ENCODE data around the gene MSH5. TPM values are rescaled to one million over a fixed set of nuclear protein-coding genes. Genes with fewer than 3 reads are reported as not detected.

Gene MSH5
- polyA plus RNA-seq, 2 of the 4 experiments (the other 2 are of a cell fraction), result 17.4 to 36.5 TPM

- Histone ChIP-seq H3K27ac (no peak overlapping the region), H3K9me3 (no peaks in the 10 kb centered on the region), H3K4me1 (peaks cover 23% of the 10 kb centered on the region), H3K4me2 (no peak overlapping the region), H3K4me3 (no peak overlapping the region)
- WGBS (ENCODE audit: missing lambda C conversion rate), result 78% methylated on average over 3 of the region's 3 CpGs
- ATAC-seq, result no peak
- TF ChIP-seq NR3C1 (IDR thresholded peaks at IDR 0.05), result no peak
- no peak for TF ChIP-seq SREBF2 (IDR thresholded peaks at IDR 0.05)
- TF ChIP-seq EHF (CRISPR knock-in tag; IDR thresholded peaks at IDR 0.05), result no peak
- no peak for TF ChIP-seq HMGXB4 (CRISPR knock-in tag; IDR thresholded peaks at IDR 0.05; ENCODE audit: borderline replicate concordance)
- TF ChIP-seq ELK1 (IDR thresholded peaks at IDR 0.05; ENCODE audit: low read depth, low read length), result no peak
- no peak for TF ChIP-seq FOSL2 (IDR thresholded peaks at IDR 0.05)
- no peak for TF ChIP-seq FOSL2 (CRISPR knock-in tag; IDR thresholded peaks at IDR 0.05)
- TF ChIP-seq HOXB5 (CRISPR knock-in tag; IDR thresholded peaks at IDR 0.05), result no peak
- no peak for TF ChIP-seq PHF8 (IDR thresholded peaks at IDR 0.05; ENCODE audit: borderline replicate concordance, low read depth)
- TF ChIP-seq MYC (IDR thresholded peaks at IDR 0.05; ENCODE audit: borderline replicate concordance, low read length), result no peak
- TF ChIP-seq BCL3 (IDR thresholded peaks at IDR 0.05), result no peak
- no peak for TF ChIP-seq TP53 (CRISPR knock-in tag; IDR thresholded peaks at IDR 0.05)
- TF ChIP-seq EHMT2 (IDR thresholded peaks at IDR 0.05; ENCODE audit: low read depth), result no peak
- TF ChIP-seq JUN (IDR thresholded peaks at IDR 0.05), result no peak
- no peak for TF ChIP-seq ZSCAN20 (CRISPR knock-in tag; IDR thresholded peaks at IDR 0.05)
- no peak for TF ChIP-seq HOXB13 (CRISPR knock-in tag; IDR thresholded peaks at IDR 0.05; ENCODE audit: low read depth)
- TF ChIP-seq ZC3H11A (IDR thresholded peaks at IDR 0.05), result no peak
- no peak for TF ChIP-seq TFCP2L1 (CRISPR knock-in tag; IDR thresholded peaks at IDR 0.05)
- TF ChIP-seq RAD21 (conservative IDR thresholded peaks at IDR 0.05 in 1 of 2, IDR thresholded peaks at IDR 0.05 in 1 of 2), result no peak
- no peak for TF ChIP-seq CEBPB (IDR thresholded peaks at IDR 0.05)
- no peak for FAIRE-seq
- ChIA-PET CTCF (interaction anchor here (0.8 to 1.1 kb wide), 2 partner anchors 15 to 20 kb away, joined by 3 read pairs; no protein-coding TSS in a partner anchor), POLR2A (no interaction called here)
- DNase-seq (ENCODE audit: low read depth in 1 of 2, low spot score in 1 of 2), result no peak
These were observed 7.8 kb upstream of the MSH5 start for GRCh38 chr6:31732029-31732428.

- POLR2A ChIA-PET, result interaction anchor here (0.6 kb wide), 1 partner anchor 8 kb away, joined by 4 read pairs; no protein-coding TSS in a partner anchor
- H3K4me2 ChIP-seq, result peak overlapping the region; percentile 99
- WGBS (ENCODE audit: missing lambda C conversion rate), result 82% methylated on average over 4 of the region's 4 CpGs
- DNase-seq (ENCODE audit: low read depth in 1 of 2, low spot score in 1 of 2), result no peak
- FAIRE-seq, result no peak
- no peak overlapping the region; the same call in 2 of the 3 replicates for H3K4me3 ChIP-seq
- ATAC-seq, result no peak
- H3K27ac ChIP-seq, result peak overlapping the region; percentile 94 to 99; a peak in 4 of 6 replicates
- no peaks in the 10 kb centered on the region for H3K9me3 ChIP-seq
- no peak for TF ChIP-seq HOXB5 (CRISPR knock-in tag; IDR thresholded peaks at IDR 0.05)
- no peak for TF ChIP-seq RFX5 (IDR thresholded peaks at IDR 0.05)
- no peak for TF ChIP-seq FOSB (CRISPR knock-in tag; IDR thresholded peaks at IDR 0.05)
- TF ChIP-seq HOXB13 (CRISPR knock-in tag; IDR thresholded peaks at IDR 0.05; ENCODE audit: low read depth), result no peak
- no peak for TF ChIP-seq JUN (IDR thresholded peaks at IDR 0.05)
- no peak for TF ChIP-seq POLR2AphosphoS2 (conservative IDR thresholded peaks at IDR 0.05; ENCODE audit: low read length)
- TF ChIP-seq ESRRA (IDR thresholded peaks at IDR 0.05; ENCODE audit: borderline replicate concordance, low read length), result no peak
- peaks cover 40% of the 10 kb centered on the region for H3K4me1 ChIP-seq
- CTCF ChIA-PET, result interaction anchor here (0.7 kb wide), 2 partner anchors 35 to 46 kb away, joined by 3 read pairs; no protein-coding TSS in a partner anchor
These were observed 6.1 kb upstream of the MSH5 start for GRCh38 chr6:31733734-31734133.

Measured in A549 (cell line).